ENCODE measurements around the gene TMEM101. TPM values are rescaled to one million over a fixed set of nuclear protein-coding genes. Genes with fewer than 3 reads are reported as not detected.

Gene TMEM101
- total RNA-seq, 1 experiment from 2014 or later = 33.5 TPM

DNA sequence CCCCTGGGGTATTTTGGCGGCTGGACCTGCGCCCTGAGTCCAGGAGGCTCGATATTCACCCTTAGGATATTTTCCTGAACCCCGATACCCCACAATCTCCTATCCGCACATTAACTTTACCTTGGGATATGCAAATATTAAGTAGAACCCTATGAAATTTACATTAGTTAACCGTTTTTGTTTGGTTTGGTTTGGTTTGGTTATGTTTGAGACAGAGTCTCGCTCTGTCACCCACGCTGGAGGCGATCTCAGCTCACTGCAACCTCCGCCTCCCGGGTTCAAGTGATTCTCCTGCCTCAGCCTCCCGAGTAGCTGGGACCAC lies 19.7 kb downstream of the TMEM101 start:
- no peak overlapping the region for H2AFZ ChIP-seq

DNA sequence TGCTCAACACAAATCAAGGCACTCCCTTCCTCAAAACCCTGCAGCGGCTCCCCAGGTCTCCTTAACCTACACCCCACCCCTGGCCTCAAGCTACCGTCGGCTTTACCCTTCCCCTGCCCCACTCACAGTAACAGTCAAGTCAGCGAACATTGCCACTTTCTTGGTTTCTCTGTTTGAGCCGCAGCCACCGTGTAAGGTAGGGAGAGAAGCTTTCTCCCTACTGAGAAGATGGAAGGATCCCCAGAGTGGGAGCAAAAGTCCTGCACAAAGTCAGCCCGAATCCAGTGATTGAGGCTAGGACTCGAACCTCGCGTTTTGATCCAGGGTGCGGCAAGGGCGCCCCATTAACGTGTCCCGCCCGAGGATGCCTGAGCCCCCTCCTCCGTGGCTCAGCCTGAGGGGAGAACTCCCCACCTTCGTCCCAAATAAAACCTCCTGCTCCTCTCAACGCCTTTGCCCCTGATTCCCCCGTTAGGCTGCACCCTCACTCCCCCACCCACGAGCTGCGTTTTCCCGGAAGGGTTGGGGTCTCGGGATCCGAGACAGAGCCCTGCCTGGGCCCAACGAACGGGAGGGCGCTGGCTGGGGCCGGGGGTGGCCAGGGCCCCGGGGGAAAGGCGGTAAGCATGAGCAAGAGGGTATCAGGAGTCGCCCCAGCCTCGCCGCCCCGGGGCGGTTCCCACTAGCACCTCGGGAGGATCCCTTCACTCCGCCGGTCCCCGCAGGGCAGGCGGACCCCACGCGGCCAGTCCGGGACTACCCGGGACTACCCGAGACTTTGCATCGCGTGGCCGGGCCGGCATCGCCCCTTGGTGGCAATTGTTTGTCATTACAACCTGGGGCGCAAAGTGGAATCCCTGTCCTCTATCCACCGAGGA lies 20.3 kb downstream of the TMEM101 start:
- peaks cover 13% of the 10 kb centered on the region for H3K27me3 ChIP-seq (ENCODE audit: insufficient read depth, low read depth)
- H4K20me1 ChIP-seq (ENCODE audit: insufficient read depth) = no peaks in the 10 kb centered on the region
- ChIA-PET POLR2A (ENCODE audit: unreplicated experiment) (interaction anchor here (0.6 kb wide), 1 partner anchor 174 kb away, joined by 3 read pairs; no protein-coding TSS in a partner anchor), CTCF (interaction anchor here (1.4 kb wide), 1 partner anchor 51 kb away, joined by 6 read pairs; no protein-coding TSS in a partner anchor)
- no peaks in the 10 kb centered on the region for H3K9me3 ChIP-seq (ENCODE audit: insufficient read depth, low read depth)
- intact Hi-C loops (cut with micrococcal nuclease; ENCODE audit: unreplicated experiment) = loop anchor here (1.0 to 2.0 kb wide), 2 partner anchors 50 to 116 kb away; no protein-coding TSS in a partner anchor
- H3K9me2 ChIP-seq (ENCODE audit: insufficient read depth) = no peaks in the 10 kb centered on the region
- 0 out of 2 replicates have a peak, but pooled peaks cover 5% of the 10 kb centered on the region for H3F3A ChIP-seq (ENCODE audit: insufficient read depth, low read depth)
- peak overlapping the region; percentile 57 for H3K4me2 ChIP-seq
- H3K79me2 ChIP-seq (ENCODE audit: low read depth) = no peaks in the 10 kb centered on the region
- H3K27ac ChIP-seq = no peak overlapping the region
- no TSS peak for BruUV-seq (replicated peaks)
- peak in 1 of 2 experiments; percentile 54 for DNase-seq
- H3K4me1 ChIP-seq (replicated peaks; ENCODE audit: insufficient read depth) = no peaks in the 10 kb centered on the region
- no peaks in the 10 kb centered on the region for H3K36me3 ChIP-seq (ENCODE audit: low read depth)
- H2AFZ ChIP-seq = no peak overlapping the region
- no peak overlapping the region; the same call in 1 of the 2 replicates for H3K4me3 ChIP-seq
- TF ChIP-seq, protein P1, sequence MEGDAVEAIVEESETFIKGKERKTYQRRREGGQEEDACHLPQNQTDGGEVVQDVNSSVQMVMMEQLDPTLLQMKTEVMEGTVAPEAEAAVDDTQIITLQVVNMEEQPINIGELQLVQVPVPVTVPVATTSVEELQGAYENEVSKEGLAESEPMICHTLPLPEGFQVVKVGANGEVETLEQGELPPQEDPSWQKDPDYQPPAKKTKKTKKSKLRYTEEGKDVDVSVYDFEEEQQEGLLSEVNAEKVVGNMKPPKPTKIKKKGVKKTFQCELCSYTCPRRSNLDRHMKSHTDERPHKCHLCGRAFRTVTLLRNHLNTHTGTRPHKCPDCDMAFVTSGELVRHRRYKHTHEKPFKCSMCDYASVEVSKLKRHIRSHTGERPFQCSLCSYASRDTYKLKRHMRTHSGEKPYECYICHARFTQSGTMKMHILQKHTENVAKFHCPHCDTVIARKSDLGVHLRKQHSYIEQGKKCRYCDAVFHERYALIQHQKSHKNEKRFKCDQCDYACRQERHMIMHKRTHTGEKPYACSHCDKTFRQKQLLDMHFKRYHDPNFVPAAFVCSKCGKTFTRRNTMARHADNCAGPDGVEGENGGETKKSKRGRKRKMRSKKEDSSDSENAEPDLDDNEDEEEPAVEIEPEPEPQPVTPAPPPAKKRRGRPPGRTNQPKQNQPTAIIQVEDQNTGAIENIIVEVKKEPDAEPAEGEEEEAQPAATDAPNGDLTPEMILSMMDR (conservative IDR thresholded peaks at IDR 0.05) = peak; percentile 90
- no peak for TF ChIP-seq EZH2 (IDR thresholded peaks at IDR 0.05; ENCODE audit: low read depth)

More for the DNA sequence above, 19.7 kb downstream of the TMEM101 start:
- Histone ChIP-seq H3K36me3 (ENCODE audit: low read depth) (no peaks in the 10 kb centered on the region), H3F3A (ENCODE audit: insufficient read depth, low read depth) (0 out of 2 replicates have a peak, but pooled peaks cover 5% of the 10 kb centered on the region), H3K4me2 (peak overlapping the region; percentile 57), H3K79me2 (ENCODE audit: low read depth) (no peaks in the 10 kb centered on the region), H3K27me3 (ENCODE audit: insufficient read depth, low read depth) (peaks cover 13% of the 10 kb centered on the region), H3K27ac (no peak overlapping the region), H3K9me3 (ENCODE audit: insufficient read depth, low read depth) (no peaks in the 10 kb centered on the region), H3K9me2 (ENCODE audit: insufficient read depth) (no peaks in the 10 kb centered on the region), H3K4me1 (replicated peaks; ENCODE audit: insufficient read depth) (no peaks in the 10 kb centered on the region), H4K20me1 (ENCODE audit: insufficient read depth) (no peaks in the 10 kb centered on the region), H3K4me3 (no peak overlapping the region; the same call in 1 of the 2 replicates)
- CTCF ChIA-PET = interaction anchor here (0.6 to 0.7 kb wide), 3 partner anchors 11 to 205 kb away, joined by 4 to 22 read pairs (median 14); no protein-coding TSS in a partner anchor
- no peak for DNase-seq
- intact Hi-C loops (cut with micrococcal nuclease; ENCODE audit: unreplicated experiment) = loop anchor here (1.0 to 2.0 kb wide), 2 partner anchors 51 to 116 kb away; no protein-coding TSS in a partner anchor
- POLR2A ChIA-PET (ENCODE audit: unreplicated experiment) = interaction anchor here (0.6 kb wide), 1 partner anchor 173 kb away, joined by 3 read pairs; no protein-coding TSS in a partner anchor
- TF ChIP-seq, protein P1 (conservative IDR thresholded peaks at IDR 0.05) = peak; percentile 5; the same call in 1 of the 2 replicates
- no peak for TF ChIP-seq EZH2 (IDR thresholded peaks at IDR 0.05; ENCODE audit: low read depth)
- BruUV-seq (replicated peaks) = no TSS peak

DNA sequence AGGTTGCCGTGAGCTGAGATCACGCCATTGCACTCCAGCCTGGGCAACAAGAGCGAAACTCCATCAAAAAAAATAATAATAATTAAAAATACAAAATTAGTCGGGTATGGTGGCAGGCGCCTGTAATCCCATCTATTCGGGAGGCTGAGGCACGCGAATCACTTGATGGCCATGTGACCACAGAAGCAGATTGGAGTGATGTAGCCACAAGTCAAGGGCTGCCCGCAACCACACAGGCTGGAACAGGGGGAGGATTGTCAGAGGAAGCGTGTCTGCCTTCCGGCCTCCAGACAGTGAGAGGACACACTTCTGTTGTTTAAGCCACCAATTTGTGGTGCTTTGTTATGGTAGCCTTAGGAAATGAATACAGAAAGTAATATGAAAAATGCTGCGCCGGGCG lies 22.1 kb downstream of the TMEM101 start:
- Histone ChIP-seq H3K36me3 (ENCODE audit: low read depth) (no peaks in the 10 kb centered on the region), H3K4me3 (no peak overlapping the region), H3K4me1 (replicated peaks; ENCODE audit: insufficient read depth) (no peaks in the 10 kb centered on the region), H4K20me1 (ENCODE audit: insufficient read depth) (no peaks in the 10 kb centered on the region), H3K27ac (no peak overlapping the region), H3K27me3 (ENCODE audit: insufficient read depth, low read depth) (peaks cover 15% of the 10 kb centered on the region), H3K9me3 (ENCODE audit: insufficient read depth, low read depth) (no peaks in the 10 kb centered on the region), H3K79me2 (ENCODE audit: low read depth) (no peaks in the 10 kb centered on the region), H2AFZ (no peak overlapping the region), H3K4me2 (no peak overlapping the region), H3K9me2 (ENCODE audit: insufficient read depth) (no peaks in the 10 kb centered on the region), H3F3A (ENCODE audit: insufficient read depth, low read depth) (no peaks in the 10 kb centered on the region)
- no TSS peak for BruUV-seq (replicated peaks)
- POLR2A ChIA-PET (ENCODE audit: unreplicated experiment) = no interaction called here
- TF ChIP-seq, protein P1 (conservative IDR thresholded peaks at IDR 0.05) = no peak
- no peak for TF ChIP-seq EZH2 (IDR thresholded peaks at IDR 0.05; ENCODE audit: low read depth)
- no peak for DNase-seq
- intact Hi-C loops (cut with micrococcal nuclease; ENCODE audit: unreplicated experiment) = no loop called here
- CTCF ChIA-PET = interaction anchor here (0.6 kb wide), 1 partner anchor 144 kb away, joined by 3 read pairs; no protein-coding TSS in a partner anchor

Measured in PC-9 (cell line).